Daoy (cell line): ENCODE results near the gene CNNM2. TPM values are rescaled to one million over a fixed set of nuclear protein-coding genes. Genes with fewer than 3 reads are reported as not detected.
"Not testable (repeated sequence)": the region's sequence is repeated elsewhere in the genome, so short reads cannot be mapped to it uniquely, and the experiment has no call there.

Experiments
- DNase-seq: peaks from one replicate; pipeline ENCODE4 v3.0.0-alpha.2; 2015; ENCODE audit warnings: low read depth
- total RNA-seq: library from RNA; depleted of rRNA; stranded (reverse); fragments of >200 nt; shearing (Covaris generic); gene quantifications from 2 replicates; pipeline ENCODE4 v1.2.3, GENCODE V29; 2014

The CNNM2 gene
- total RNA-seq, 1 experiment from 2014 or later = 2.7 TPM

- no peak for DNase-seq
Observed at GRCh38 chr10:102967123-102967522, 49.0 kb downstream of the CNNM2 start.

GRCh38 chr10:102970562-102971340, 52.7 kb downstream of the CNNM2 start:
- no peak for DNase-seq

GRCh38 chr10:102975483-102976379, 57.6 kb downstream of the CNNM2 start:
- DNase-seq = no peak

- not testable (repeated sequence) for DNase-seq
Observed at GRCh38 chr10:102976380-102976726, 58.3 kb downstream of the CNNM2 start.

- DNase-seq = no peak
Observed at GRCh38 chr10:102982296-102982695, 64.2 kb downstream of the CNNM2 start.

- DNase-seq = no peak
Observed at GRCh38 chr10:102984086-102984485, 66.0 kb downstream of the CNNM2 start.

GRCh38 chr10:102985811-102986210, 67.7 kb downstream of the CNNM2 start:
- DNase-seq = no peak

- no peak for DNase-seq
Observed at GRCh38 chr10:102988404-102989314, 70.6 kb downstream of the CNNM2 start.

GRCh38 chr10:102994531-102995295, 76.6 kb downstream of the CNNM2 start:
- DNase-seq = no peak

GRCh38 chr10:102996876-102997275, 78.8 kb downstream of the CNNM2 start:
- no peak for DNase-seq

GRCh38 chr10:102997998-102998397, 79.9 kb downstream of the CNNM2 start:
- peak; percentile 15 for DNase-seq

- peak; percentile 3 for DNase-seq
Observed at GRCh38 chr10:102998399-102998907, 80.4 kb downstream of the CNNM2 start.

GRCh38 chr10:103000050-103000449, 82.0 kb downstream of the CNNM2 start:
- DNase-seq = not testable (repeated sequence)

GRCh38 chr10:103007017-103007416, 88.9 kb downstream of the CNNM2 start:
- DNase-seq = no peak

GRCh38 chr10:103013416-103013815, 95.3 kb downstream of the CNNM2 start:
- no peak for DNase-seq

- DNase-seq = no peak
Observed at GRCh38 chr10:103019425-103019824, 101.3 kb downstream of the CNNM2 start.

- no peak for DNase-seq
Observed at GRCh38 chr10:103021150-103021899, 103.2 kb downstream of the CNNM2 start.

GRCh38 chr10:103021900-103022293, 103.8 kb downstream of the CNNM2 start:
- no peak for DNase-seq

- no peak for DNase-seq
Observed at GRCh38 chr10:103025696-103026095, 107.6 kb downstream of the CNNM2 start.

- DNase-seq = no peak
Observed at GRCh38 chr10:103038570-103038969, 120.5 kb downstream of the CNNM2 start.
